ENCODE data around the gene IGF2. TPM values are rescaled to one million over a fixed set of nuclear protein-coding genes. Genes with fewer than 3 reads are reported as not detected.

Gene IGF2
- total RNA-seq, 1 experiment from 2014 or later: 0.35 TPM

GRCh38 chr11:2088284-2088683 lies 50.9 kb downstream of the IGF2 start:
- peaks cover 28% of the 10 kb centered on the region for H3K9me3 Mint-ChIP-seq (ENCODE audit: unreplicated experiment)

DNA sequence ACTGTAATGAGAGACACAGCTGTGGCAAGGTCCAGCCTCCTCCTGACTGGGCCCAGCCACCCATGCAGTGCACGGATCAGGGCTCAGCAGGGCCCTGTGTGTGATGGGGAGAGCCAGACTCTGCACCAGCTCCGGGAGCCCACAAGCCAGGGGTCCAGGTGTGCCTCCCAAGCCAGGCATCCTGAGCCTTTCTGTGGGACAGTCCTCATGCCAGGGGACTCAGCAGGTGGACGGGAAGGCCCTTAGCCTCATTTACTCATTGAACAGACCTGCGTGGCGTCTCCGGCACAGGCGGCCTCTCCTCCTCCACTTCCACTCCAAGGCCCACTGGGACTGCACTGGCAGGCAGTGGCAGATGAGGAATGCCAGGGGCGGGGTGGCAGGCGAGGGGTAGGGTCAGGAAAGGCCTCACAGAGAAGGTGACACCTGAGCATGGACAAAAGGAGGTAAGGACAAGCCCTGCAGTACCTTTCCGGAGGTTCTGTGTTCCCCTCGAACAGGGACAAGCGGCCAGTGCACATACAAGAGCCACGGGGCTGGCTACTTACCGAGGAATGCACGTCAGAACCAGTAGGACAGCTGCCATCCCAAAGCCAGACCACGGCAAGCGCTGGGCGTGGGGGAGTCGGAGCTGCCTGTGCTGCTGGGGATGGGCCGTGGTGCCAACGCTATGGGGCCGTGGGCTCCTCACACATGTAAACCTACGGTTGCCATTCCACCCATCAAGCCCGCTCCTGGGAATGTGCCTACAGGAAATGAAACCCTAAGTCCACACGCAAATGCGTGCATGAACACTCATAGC lies 52.7 kb downstream of the IGF2 start:
- BruUV-seq (replicated peaks): no TSS peak
- DNase-seq (ENCODE audit: unreplicated experiment): no peak
- intact Hi-C loops (cut with micrococcal nuclease): no loop called here
- Mint-ChIP-seq H3K4me1 (ENCODE audit: insufficient read depth, unreplicated experiment) (peaks cover 9% of the 10 kb centered on the region), H3K27me3 (ENCODE audit: insufficient read depth, unreplicated experiment) (no peaks in the 10 kb centered on the region), H3K36me3 (ENCODE audit: insufficient read depth, unreplicated experiment) (peaks cover 5% of the 10 kb centered on the region), H3K9me3 (ENCODE audit: unreplicated experiment) (peaks cover 28% of the 10 kb centered on the region), H3K4me3 (ENCODE audit: unreplicated experiment) (no peak overlapping the region), H3K27ac (ENCODE audit: low read depth, unreplicated experiment) (no peak overlapping the region)
- POLR2A ChIA-PET: interaction anchor here (0.7 kb wide), 1 partner anchor 236 kb away, joined by 4 read pairs; no protein-coding TSS in a partner anchor
- TF ChIP-seq, protein P1, sequence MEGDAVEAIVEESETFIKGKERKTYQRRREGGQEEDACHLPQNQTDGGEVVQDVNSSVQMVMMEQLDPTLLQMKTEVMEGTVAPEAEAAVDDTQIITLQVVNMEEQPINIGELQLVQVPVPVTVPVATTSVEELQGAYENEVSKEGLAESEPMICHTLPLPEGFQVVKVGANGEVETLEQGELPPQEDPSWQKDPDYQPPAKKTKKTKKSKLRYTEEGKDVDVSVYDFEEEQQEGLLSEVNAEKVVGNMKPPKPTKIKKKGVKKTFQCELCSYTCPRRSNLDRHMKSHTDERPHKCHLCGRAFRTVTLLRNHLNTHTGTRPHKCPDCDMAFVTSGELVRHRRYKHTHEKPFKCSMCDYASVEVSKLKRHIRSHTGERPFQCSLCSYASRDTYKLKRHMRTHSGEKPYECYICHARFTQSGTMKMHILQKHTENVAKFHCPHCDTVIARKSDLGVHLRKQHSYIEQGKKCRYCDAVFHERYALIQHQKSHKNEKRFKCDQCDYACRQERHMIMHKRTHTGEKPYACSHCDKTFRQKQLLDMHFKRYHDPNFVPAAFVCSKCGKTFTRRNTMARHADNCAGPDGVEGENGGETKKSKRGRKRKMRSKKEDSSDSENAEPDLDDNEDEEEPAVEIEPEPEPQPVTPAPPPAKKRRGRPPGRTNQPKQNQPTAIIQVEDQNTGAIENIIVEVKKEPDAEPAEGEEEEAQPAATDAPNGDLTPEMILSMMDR (IDR thresholded peaks at IDR 0.05; ENCODE audit: unreplicated experiment): no peak
- CTCF ChIA-PET: no interaction called here

More at GRCh38 chr11:2088284-2088683, 50.9 kb downstream of the IGF2 start:
- H3K36me3 Mint-ChIP-seq (ENCODE audit: insufficient read depth, unreplicated experiment): peaks cover 5% of the 10 kb centered on the region
- DNase-seq (ENCODE audit: unreplicated experiment): no peak
- BruUV-seq (replicated peaks): no TSS peak
- TF ChIP-seq, protein P1 (IDR thresholded peaks at IDR 0.05; ENCODE audit: unreplicated experiment): no peak
- no peaks in the 10 kb centered on the region for H3K27me3 Mint-ChIP-seq (ENCODE audit: insufficient read depth, unreplicated experiment)
- POLR2A ChIA-PET: no interaction called here
- CTCF ChIA-PET: interaction anchor here (0.6 to 3.1 kb wide), 5 partner anchors 8 to 352 kb away, joined by 3 to 10 read pairs (median 4); no protein-coding TSS in a partner anchor
- intact Hi-C loops (cut with micrococcal nuclease): no loop called here
- no peak overlapping the region for H3K4me3 Mint-ChIP-seq (ENCODE audit: unreplicated experiment)
- H3K27ac Mint-ChIP-seq (ENCODE audit: low read depth, unreplicated experiment): no peak overlapping the region
- H3K4me1 Mint-ChIP-seq (ENCODE audit: insufficient read depth, unreplicated experiment): peaks cover 23% of the 10 kb centered on the region

DNA sequence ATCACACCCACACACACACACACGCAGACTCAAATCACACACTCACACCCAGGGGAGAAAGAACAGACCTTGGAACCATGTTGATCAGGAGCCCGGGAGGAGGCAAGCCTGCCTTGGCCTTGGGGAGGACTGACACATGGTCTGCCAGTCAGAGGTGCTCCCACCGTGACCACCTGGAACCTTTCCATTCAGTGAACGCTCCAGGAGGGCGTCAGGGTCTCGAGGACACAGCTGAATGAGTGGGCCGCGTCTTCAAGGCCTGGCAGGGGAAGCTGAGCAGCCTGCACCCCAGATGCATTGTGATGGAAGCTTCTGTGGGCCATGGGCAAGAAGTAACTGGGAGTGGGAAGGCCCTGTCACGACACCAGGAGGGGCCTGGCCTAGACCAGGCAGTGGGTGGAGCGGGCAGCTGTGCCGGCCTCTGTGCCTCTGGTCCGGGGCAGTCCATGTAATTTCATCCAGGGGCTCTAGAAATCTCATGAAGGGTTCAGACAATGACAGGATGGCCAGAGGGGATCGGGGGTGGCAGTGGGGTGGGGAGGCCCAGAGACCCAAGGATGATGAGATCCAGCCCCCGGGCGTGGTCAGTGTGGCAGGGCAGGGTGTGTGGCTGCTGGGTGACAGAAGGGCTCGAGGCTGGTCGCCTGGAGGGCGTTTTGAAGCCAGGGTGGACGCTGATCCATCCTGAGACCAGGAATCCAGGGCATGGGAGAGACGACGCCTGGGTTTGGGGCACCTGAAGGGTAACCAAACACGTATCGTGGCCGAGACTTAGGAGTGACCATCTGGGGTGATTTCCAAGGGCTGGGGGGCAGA lies 53.7 kb downstream of the IGF2 start:
- TF ChIP-seq, protein P1 (IDR thresholded peaks at IDR 0.05; ENCODE audit: unreplicated experiment): no peak
- Mint-ChIP-seq H3K36me3 (ENCODE audit: insufficient read depth, unreplicated experiment) (peaks cover 5% of the 10 kb centered on the region), H3K27ac (ENCODE audit: low read depth, unreplicated experiment) (no peak overlapping the region), H3K4me3 (ENCODE audit: unreplicated experiment) (no peak overlapping the region), H3K9me3 (ENCODE audit: unreplicated experiment) (peaks cover 28% of the 10 kb centered on the region), H3K4me1 (ENCODE audit: insufficient read depth, unreplicated experiment) (peaks cover 9% of the 10 kb centered on the region), H3K27me3 (ENCODE audit: insufficient read depth, unreplicated experiment) (no peaks in the 10 kb centered on the region)
- no peak for DNase-seq (ENCODE audit: unreplicated experiment)
- no TSS peak for BruUV-seq (replicated peaks)
- intact Hi-C loops (cut with micrococcal nuclease): no loop called here
- CTCF ChIA-PET: no interaction called here
- POLR2A ChIA-PET: interaction anchor here (0.7 kb wide), 1 partner anchor 235 kb away, joined by 4 read pairs; no protein-coding TSS in a partner anchor

GRCh38 chr11:2084721-2085120 lies 54.5 kb downstream of the IGF2 start:
- Mint-ChIP-seq H3K27me3 (ENCODE audit: insufficient read depth, unreplicated experiment) (no peaks in the 10 kb centered on the region), H3K27ac (ENCODE audit: low read depth, unreplicated experiment) (no peak overlapping the region), H3K4me3 (ENCODE audit: unreplicated experiment) (no peak overlapping the region), H3K4me1 (ENCODE audit: insufficient read depth, unreplicated experiment) (peaks cover 8% of the 10 kb centered on the region), H3K9me3 (ENCODE audit: unreplicated experiment) (peaks cover 28% of the 10 kb centered on the region), H3K36me3 (ENCODE audit: insufficient read depth, unreplicated experiment) (peaks cover 5% of the 10 kb centered on the region)
- intact Hi-C loops (cut with micrococcal nuclease): no loop called here
- ChIA-PET POLR2A (no interaction called here), CTCF (interaction anchor here (0.6 kb wide), 1 partner anchor 538 kb away, joined by 3 read pairs; no protein-coding TSS in a partner anchor)
- no TSS peak for BruUV-seq (replicated peaks)
- TF ChIP-seq, protein P1 (IDR thresholded peaks at IDR 0.05; ENCODE audit: unreplicated experiment): no peak
- no peak for DNase-seq (ENCODE audit: unreplicated experiment)

Measured in MCF 10A (cell line).